LNCaP clone FGC (cell line): ENCODE data around the gene BMPR1B.

Source experiments
- DNase-seq: peaks from one replicate; pipeline ENCODE4 v3.0.0-alpha.2; 2011; ENCODE audit warnings: low read depth
- H3K4me3 ChIP-seq: 2 replicates; pipeline ENCODE4 v1.5.1; 2011; ENCODE audit warnings: mild to moderate bottlenecking, low read depth, low read length, control low read depth
- TF ChIP-seq, protein P1 (sequence below): IDR thresholded peaks from 2 replicates; pipeline ENCODE4 v1.5.1; 2012; ENCODE audit warnings: mild to moderate bottlenecking; ENCODE audit not compliant: control insufficient read depth, insufficient read depth; ENCODE audit errors: extremely low read depth

BMPR1B gene

DNA sequence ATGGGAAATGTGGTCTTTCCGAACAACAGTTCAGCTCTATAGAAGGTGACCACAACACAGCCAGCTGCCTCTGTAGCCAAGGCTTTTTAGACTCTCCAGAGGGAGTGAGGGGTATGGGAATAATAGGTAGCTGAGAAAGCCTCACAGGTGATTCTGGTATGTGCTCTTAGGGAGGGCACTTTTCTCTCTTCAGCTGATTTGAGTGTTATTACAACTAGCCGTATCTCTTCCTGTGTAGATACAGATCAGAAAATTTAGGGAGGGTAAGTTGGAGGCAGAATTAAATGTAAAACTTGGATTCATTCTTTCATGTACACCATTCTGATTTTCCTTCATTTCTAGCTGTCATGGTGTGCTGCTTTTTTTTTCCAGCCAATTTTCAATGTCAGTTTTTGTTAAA is 154.9 kb downstream of the BMPR1B start:
- H3K4me3 ChIP-seq: no peak overlapping the region
- TF ChIP-seq, protein P1, sequence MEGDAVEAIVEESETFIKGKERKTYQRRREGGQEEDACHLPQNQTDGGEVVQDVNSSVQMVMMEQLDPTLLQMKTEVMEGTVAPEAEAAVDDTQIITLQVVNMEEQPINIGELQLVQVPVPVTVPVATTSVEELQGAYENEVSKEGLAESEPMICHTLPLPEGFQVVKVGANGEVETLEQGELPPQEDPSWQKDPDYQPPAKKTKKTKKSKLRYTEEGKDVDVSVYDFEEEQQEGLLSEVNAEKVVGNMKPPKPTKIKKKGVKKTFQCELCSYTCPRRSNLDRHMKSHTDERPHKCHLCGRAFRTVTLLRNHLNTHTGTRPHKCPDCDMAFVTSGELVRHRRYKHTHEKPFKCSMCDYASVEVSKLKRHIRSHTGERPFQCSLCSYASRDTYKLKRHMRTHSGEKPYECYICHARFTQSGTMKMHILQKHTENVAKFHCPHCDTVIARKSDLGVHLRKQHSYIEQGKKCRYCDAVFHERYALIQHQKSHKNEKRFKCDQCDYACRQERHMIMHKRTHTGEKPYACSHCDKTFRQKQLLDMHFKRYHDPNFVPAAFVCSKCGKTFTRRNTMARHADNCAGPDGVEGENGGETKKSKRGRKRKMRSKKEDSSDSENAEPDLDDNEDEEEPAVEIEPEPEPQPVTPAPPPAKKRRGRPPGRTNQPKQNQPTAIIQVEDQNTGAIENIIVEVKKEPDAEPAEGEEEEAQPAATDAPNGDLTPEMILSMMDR: no peak
- no peak for DNase-seq

DNA sequence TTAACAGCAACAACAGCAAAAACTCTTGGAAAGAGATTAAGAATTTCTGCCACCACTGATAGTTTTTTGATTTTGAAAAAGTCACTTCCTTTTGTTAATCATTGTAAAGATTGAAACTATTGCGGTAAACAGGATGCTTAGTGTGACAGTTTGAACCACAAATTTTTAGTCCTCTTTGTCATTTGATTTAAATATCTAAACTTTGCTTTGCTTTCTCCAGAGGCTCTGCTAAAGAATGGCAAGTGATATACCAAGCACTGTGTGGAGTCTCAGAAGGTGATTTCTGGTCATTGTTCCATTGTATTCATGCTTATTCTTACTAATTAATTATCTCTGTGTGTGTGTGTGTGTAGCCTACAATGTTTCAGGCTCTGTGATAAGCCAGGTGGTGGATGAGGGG is 155.6 kb downstream of the BMPR1B start:
- DNase-seq: no peak
- H3K4me3 ChIP-seq: no peak overlapping the region
- TF ChIP-seq, protein P1: no peak

DNA sequence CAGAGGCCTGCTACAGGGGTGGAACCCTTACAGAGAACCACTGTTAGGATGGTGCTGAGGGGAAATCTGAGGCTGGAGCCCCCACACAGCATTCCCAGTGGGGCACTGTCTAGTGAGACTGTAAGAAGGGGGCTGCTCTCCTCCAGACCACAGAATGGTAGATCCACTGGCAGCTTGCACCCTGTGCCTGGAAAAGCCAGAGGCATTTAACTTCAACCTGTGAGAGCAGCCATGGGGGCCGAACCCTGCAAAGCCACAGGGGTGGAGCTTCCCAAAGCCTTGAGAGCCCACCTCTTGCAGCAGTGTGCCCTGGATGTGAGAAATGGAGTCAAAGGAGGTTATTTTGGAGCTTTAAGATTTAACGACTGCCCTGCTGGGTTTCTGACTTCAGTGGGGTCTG is 159.4 kb downstream of the BMPR1B start:
- TF ChIP-seq, protein P1: no peak
- DNase-seq: no peak
- no peak overlapping the region for H3K4me3 ChIP-seq

DNA sequence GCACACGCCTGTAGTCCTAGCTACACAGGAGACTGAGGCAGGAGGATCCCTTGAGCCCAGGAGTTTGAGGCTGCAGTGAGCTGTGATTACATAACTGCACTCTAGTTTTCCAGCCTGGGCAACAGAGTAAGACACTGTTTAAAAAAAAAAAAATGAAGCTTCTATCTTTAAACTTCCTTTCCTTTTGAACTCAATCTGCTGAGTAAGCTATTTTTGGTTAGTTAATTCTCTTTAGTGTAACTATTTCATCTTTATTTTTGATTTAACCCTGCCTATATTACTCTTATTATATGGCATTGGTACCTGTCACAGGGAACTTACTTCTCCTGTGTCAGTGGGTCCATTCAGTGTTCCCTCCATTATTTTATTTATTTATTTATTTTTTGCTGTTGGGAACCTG is 160.8 kb downstream of the BMPR1B start:
- H3K4me3 ChIP-seq: no peak overlapping the region
- DNase-seq: no peak
- TF ChIP-seq, protein P1: no peak

DNA sequence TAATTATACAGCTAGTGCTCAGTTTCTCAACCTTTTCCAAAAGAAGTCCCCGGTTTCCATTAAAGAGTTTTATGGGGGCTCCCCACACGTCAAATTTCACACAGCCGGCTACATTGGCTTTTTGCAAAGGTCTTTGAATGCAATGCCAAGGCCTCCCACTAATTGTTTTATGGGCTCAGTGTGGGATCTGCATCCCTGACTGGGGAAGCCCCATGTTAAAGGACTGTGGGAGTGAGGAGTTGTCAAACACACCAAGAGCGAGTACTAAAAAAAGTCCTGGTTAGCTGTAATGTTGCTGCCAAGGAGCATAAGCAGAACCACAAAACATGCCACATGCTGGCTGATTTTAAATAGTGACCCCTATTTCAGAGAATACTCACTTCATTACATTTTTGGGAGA is 162.6 kb downstream of the BMPR1B start:
- TF ChIP-seq, protein P1: no peak

DNA sequence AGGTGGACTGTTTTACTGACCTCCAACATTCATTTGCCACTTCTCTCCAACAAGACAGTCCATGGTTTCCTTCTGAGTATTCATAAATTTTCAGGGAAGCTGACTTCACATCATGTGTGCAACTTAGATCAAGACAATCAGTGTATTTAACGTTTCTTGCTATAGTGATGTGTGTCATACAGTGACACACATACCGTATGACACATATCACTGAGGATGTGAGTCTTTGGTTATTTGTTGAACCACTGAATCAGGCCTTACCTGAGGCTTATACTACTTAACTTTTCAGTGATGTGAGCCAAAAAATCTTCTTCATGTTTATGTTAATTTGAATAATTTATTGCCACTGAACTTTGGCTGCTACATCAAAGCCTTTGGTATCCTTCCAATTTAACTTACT is 166.8 kb downstream of the BMPR1B start:
- H3K4me3 ChIP-seq: no peak overlapping the region
- DNase-seq: no peak
- TF ChIP-seq, protein P1: no peak

More for the DNA sequence above, 162.6 kb downstream of the BMPR1B start:
- H3K4me3 ChIP-seq: no peak overlapping the region
- DNase-seq: no peak

DNA sequence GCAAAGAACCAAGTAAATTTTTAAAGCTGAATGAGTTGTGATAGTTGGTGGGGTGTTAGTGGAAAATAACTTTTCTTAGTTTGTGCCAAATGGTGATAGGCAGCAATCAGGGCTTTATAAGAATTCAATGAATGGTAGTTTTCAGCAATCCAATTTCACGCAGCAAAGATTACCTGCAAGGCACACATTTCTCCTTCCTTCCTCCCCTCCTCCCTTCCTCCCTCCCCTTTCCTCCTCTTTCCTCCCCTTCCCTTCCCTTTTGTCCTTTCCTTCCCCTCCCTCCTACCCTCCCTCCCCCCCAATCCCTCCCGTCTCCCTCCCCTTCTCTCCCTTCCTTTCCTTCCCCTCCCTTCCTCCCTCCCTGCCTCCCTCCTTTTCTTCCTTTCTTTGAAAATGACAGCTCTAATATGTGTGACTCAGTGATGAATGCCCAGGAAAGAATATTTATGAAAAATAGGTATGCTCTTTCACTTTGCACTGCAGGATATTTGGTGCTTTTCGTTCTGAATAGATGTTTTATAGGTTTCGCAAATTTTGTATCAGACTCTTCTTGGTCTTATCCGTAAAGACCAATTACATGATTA is 168.1 kb downstream of the BMPR1B start:
- no peak overlapping the region for H3K4me3 ChIP-seq
- TF ChIP-seq, protein P1: no peak

More for the DNA sequence above, 168.1 kb downstream of the BMPR1B start:
- no peak for DNase-seq
